Astrocyte (in vitro differentiated cells and primary cell): Measurements from ENCODE around the gene INPP4B. TPM values are rescaled to one million over a fixed set of nuclear protein-coding genes. Genes with fewer than 3 reads are reported as not detected.

Experiments used
- DNase-seq: peaks from one replicate; pipeline ENCODE4 v3.0.0-alpha.2; 2010; ENCODE audit warnings: low read depth
- FAIRE-seq: peaks from 2 replicates; lab custom pipeline; 2011; peaks lifted over from hg19 to GRCh38; lab: Jason Lieb, UNC
- H2AFZ ChIP-seq: 2 replicates; pipeline ENCODE4 v1.6.0; 2012; ENCODE audit warnings: low read depth, low read length, inconsistent platforms
- H3K27ac ChIP-seq: 2 replicates; pipeline ENCODE4 v1.5.1; 2011; ENCODE audit warnings: low read depth, low read length, inconsistent platforms
- H3K27me3 ChIP-seq: 2 replicates; pipeline ENCODE4 v1.6.0; 2011; ENCODE audit warnings: low read length, inconsistent platforms; ENCODE audit not compliant: insufficient read depth
- H3K36me3 ChIP-seq: 2 replicates; pipeline ENCODE4 v1.5.1; 2011; ENCODE audit warnings: low read length, inconsistent platforms; ENCODE audit not compliant: insufficient read depth
- H3K4me1 ChIP-seq: 2 replicates; pipeline ENCODE4 v1.5.1; 2011; ENCODE audit warnings: low read length, inconsistent platforms; ENCODE audit not compliant: insufficient read depth
- H3K4me2 ChIP-seq: 2 replicates; pipeline ENCODE4 v1.6.0; 2012; ENCODE audit warnings: low read length, inconsistent platforms
- H3K4me3 ChIP-seq: 2 replicates; pipeline ENCODE4 v1.5.1; 2011; ENCODE audit warnings: low read depth, mild to moderate bottlenecking, low read length, inconsistent platforms; ENCODE audit not compliant: insufficient read depth
- H3K79me2 ChIP-seq: 2 replicates; pipeline ENCODE4 v1.6.0; 2012; ENCODE audit warnings: mild to moderate bottlenecking, low read length, inconsistent platforms; ENCODE audit not compliant: insufficient read depth
- H3K9ac ChIP-seq: 2 replicates; pipeline ENCODE4 v1.6.0; 2012; ENCODE audit warnings: mild to moderate bottlenecking, low read length, inconsistent platforms
- H3K9me3 ChIP-seq: 2 replicates; pipeline ENCODE4 v1.5.1; 2012; ENCODE audit warnings: low read depth, mild to moderate bottlenecking, low read length, inconsistent platforms; ENCODE audit not compliant: insufficient read depth
- H4K20me1 ChIP-seq: 2 replicates; pipeline ENCODE4 v1.6.0; 2012; ENCODE audit warnings: low read length, inconsistent platforms; ENCODE audit not compliant: insufficient read depth
- H3K27ac Mint-ChIP-seq: one replicate; pipeline ENCODE4 v1.8.0; 2021; ENCODE audit warnings: mild to moderate bottlenecking, mixed read lengths; ENCODE audit not compliant: unreplicated experiment
- H3K27me3 Mint-ChIP-seq: one replicate; pipeline ENCODE4 v1.8.0; 2021; ENCODE audit warnings: low read depth, mixed read lengths; ENCODE audit not compliant: unreplicated experiment
- H3K36me3 Mint-ChIP-seq: one replicate; pipeline ENCODE4 v1.8.0; 2021; ENCODE audit warnings: low read depth, mixed read lengths; ENCODE audit not compliant: unreplicated experiment
- H3K4me1 Mint-ChIP-seq: one replicate; pipeline ENCODE4 v1.8.0; 2021; ENCODE audit warnings: low read depth, mixed read lengths; ENCODE audit not compliant: unreplicated experiment
- H3K4me3 Mint-ChIP-seq: one replicate; pipeline ENCODE4 v1.8.0; 2021; ENCODE audit warnings: mild to moderate bottlenecking, moderate library complexity, mixed read lengths; ENCODE audit not compliant: unreplicated experiment
- H3K9me3 Mint-ChIP-seq: one replicate; pipeline ENCODE4 v1.8.0; 2021; ENCODE audit warnings: mild to moderate bottlenecking, mixed read lengths; ENCODE audit not compliant: unreplicated experiment
- EZH2 ChIP-seq: IDR thresholded peaks from 2 replicates; pipeline ENCODE4 v1.6.1; 2012; ENCODE audit warnings: mild to moderate bottlenecking, low read length, inconsistent platforms; ENCODE audit not compliant: insufficient read depth
- total RNA-seq: library from RNA; stranded (reverse); gene quantifications from 2 replicates; pipeline ENCODE4 v1.2.1, GENCODE V29; 2021
- TF ChIP-seq, protein P1 (sequence below): IDR thresholded peaks from 2 replicates; pipeline ENCODE4 v1.5.1; 2011; ENCODE audit warnings: low read depth, mild to moderate bottlenecking, inconsistent platforms, low read length, moderate library complexity; ENCODE audit not compliant: insufficient read depth

INPP4B gene
- total RNA-seq, 1 donor from 2014 or later: 2.8 TPM

DNA sequence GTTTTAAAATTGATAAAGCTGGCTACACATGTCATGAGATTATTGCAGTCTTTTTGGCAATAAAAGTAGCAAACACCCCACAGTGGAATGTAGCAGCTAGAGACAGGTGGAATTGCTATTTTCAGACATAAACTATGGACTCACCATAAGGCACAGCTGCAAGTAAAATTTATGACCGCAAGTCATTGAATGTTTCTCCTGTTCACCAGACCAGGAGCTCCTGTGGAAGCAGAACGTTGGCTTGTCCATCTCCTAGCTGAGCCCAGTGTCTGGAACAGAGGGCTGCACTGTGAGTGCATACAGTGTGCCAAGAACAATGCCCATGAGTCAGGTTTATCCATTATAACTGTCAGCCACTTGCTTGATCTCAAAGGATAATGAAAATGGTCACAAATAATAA lies 538.2 kb downstream of the INPP4B start:
- H3K4me3 ChIP-seq: no peak overlapping the region
- H3K27me3 ChIP-seq: no peaks in the 10 kb centered on the region
- Mint-ChIP-seq H3K27me3 (no peaks in the 10 kb centered on the region), H3K27ac (no peak overlapping the region), H3K9me3 (no peaks in the 10 kb centered on the region), H3K4me3 (no peak overlapping the region), H3K36me3 (no peaks in the 10 kb centered on the region), H3K4me1 (no peaks in the 10 kb centered on the region)
- no peak overlapping the region for H3K9ac ChIP-seq
- no peak overlapping the region for H2AFZ ChIP-seq
- no peaks in the 10 kb centered on the region for H3K9me3 ChIP-seq
- no peaks in the 10 kb centered on the region for H3K79me2 ChIP-seq
- H3K36me3 ChIP-seq: no peaks in the 10 kb centered on the region
- H3K27ac ChIP-seq: no peak overlapping the region
- no peak for DNase-seq
- H3K4me2 ChIP-seq: no peak overlapping the region
- no peak for FAIRE-seq
- TF ChIP-seq, protein P1, sequence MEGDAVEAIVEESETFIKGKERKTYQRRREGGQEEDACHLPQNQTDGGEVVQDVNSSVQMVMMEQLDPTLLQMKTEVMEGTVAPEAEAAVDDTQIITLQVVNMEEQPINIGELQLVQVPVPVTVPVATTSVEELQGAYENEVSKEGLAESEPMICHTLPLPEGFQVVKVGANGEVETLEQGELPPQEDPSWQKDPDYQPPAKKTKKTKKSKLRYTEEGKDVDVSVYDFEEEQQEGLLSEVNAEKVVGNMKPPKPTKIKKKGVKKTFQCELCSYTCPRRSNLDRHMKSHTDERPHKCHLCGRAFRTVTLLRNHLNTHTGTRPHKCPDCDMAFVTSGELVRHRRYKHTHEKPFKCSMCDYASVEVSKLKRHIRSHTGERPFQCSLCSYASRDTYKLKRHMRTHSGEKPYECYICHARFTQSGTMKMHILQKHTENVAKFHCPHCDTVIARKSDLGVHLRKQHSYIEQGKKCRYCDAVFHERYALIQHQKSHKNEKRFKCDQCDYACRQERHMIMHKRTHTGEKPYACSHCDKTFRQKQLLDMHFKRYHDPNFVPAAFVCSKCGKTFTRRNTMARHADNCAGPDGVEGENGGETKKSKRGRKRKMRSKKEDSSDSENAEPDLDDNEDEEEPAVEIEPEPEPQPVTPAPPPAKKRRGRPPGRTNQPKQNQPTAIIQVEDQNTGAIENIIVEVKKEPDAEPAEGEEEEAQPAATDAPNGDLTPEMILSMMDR: no peak
- no peak for TF ChIP-seq EZH2
- no peaks in the 10 kb centered on the region for H3K4me1 ChIP-seq
- H4K20me1 ChIP-seq: no peaks in the 10 kb centered on the region

DNA sequence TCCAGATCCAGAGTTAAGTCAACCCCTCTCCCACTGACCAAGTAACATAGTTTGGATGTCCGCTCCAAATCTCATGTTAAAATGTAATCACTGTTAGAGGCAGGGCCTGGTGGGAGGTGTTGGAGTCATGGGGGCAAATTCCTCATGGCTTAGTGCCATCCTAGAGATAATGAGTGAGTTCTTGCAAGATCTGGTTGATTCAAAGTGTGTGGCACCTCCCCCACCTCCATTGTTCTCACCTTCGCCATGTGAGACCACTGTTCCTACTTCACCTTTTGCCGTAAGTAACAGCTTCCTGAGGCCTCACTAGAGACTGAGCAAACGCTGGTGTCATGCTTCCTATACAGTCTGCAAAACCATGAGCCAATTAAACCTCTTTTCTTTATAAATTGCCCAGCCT lies 548.8 kb downstream of the INPP4B start:
- no peaks in the 10 kb centered on the region for H4K20me1 ChIP-seq
- H3K9me3 ChIP-seq: no peaks in the 10 kb centered on the region
- no peak overlapping the region for H2AFZ ChIP-seq
- no peak overlapping the region for H3K27ac ChIP-seq
- Mint-ChIP-seq H3K27me3 (no peaks in the 10 kb centered on the region), H3K36me3 (no peaks in the 10 kb centered on the region), H3K4me3 (no peak overlapping the region), H3K27ac (no peak overlapping the region), H3K4me1 (no peaks in the 10 kb centered on the region), H3K9me3 (no peaks in the 10 kb centered on the region)
- H3K79me2 ChIP-seq: no peaks in the 10 kb centered on the region
- no peak overlapping the region for H3K9ac ChIP-seq
- no peaks in the 10 kb centered on the region for H3K4me1 ChIP-seq
- no peaks in the 10 kb centered on the region for H3K27me3 ChIP-seq
- no peak for DNase-seq
- no peaks in the 10 kb centered on the region for H3K36me3 ChIP-seq
- no peak overlapping the region for H3K4me3 ChIP-seq
- no peak for FAIRE-seq
- no peak for TF ChIP-seq EZH2
- TF ChIP-seq, protein P1: no peak
- H3K4me2 ChIP-seq: no peak overlapping the region

DNA sequence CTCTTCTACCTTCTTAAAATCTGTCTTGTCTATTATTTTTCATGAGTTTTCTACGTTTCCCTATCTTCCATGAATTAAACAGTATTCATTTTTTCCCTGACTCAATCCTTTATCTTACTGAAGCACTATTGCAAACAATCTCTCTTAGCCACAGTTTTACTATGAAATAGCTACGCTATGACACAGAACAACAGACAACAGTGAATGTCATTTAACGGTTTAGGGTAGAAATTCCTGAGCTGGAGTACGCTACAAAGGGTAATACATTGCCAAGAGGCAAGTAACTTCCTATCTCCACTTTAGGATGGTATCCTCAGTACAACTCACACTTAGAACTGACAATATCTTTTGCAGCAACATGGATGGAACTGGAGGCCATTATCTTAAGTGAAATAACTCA lies 552.6 kb downstream of the INPP4B start:
- no peak overlapping the region for H3K4me3 Mint-ChIP-seq
- Histone ChIP-seq H3K27me3 (no peaks in the 10 kb centered on the region), H3K4me3 (no peak overlapping the region), H3K9ac (no peak overlapping the region), H2AFZ (no peak overlapping the region), H4K20me1 (no peaks in the 10 kb centered on the region), H3K4me1 (no peaks in the 10 kb centered on the region), H3K79me2 (no peaks in the 10 kb centered on the region), H3K9me3 (peaks cover 3% of the 10 kb centered on the region), H3K27ac (no peak overlapping the region), H3K36me3 (no peaks in the 10 kb centered on the region), H3K4me2 (peak overlapping the region; percentile 9)
- H3K27me3 Mint-ChIP-seq: no peaks in the 10 kb centered on the region
- peak; percentile 79 for DNase-seq
- no peak overlapping the region for H3K27ac Mint-ChIP-seq
- FAIRE-seq: no peak
- peaks cover 1% of the 10 kb centered on the region for H3K9me3 Mint-ChIP-seq
- no peaks in the 10 kb centered on the region for H3K4me1 Mint-ChIP-seq
- no peaks in the 10 kb centered on the region for H3K36me3 Mint-ChIP-seq
- TF ChIP-seq, protein P1: no peak
- TF ChIP-seq EZH2: no peak
